IMR-90 (cell line): ENCODE data around the gene AUTS2.

ENCODE experiments used
- BHLHE40 ChIP-seq: fragments of 150-350 bp; IDR thresholded peaks from 2 replicates; pipeline ENCODE4 v1.6.1; 2016; ENCODE audit warnings: mild to moderate bottlenecking, low read depth, low read length
- MXI1 ChIP-seq: IDR thresholded peaks from 2 replicates; pipeline ENCODE4 v1.6.1; 2012; ENCODE audit warnings: low read depth, mild to moderate bottlenecking, low read length, moderate library complexity, borderline replicate concordance
- NFE2L2 ChIP-seq: fragments of 150-350 bp; IDR thresholded peaks from 2 replicates; pipeline ENCODE4 v1.6.1; 2016; ENCODE audit warnings: low read depth, mild to moderate bottlenecking, low read length
- POLR2A ChIP-seq: IDR thresholded peaks from 2 replicates; pipeline ENCODE4 v1.6.1; 2012; ENCODE audit warnings: mild to moderate bottlenecking, low read depth, low read length
- RAD21 ChIP-seq: IDR thresholded peaks from 2 replicates; pipeline ENCODE4 v1.6.1; 2012; ENCODE audit warnings: low read length, improper control_type of control experiment
- RCOR1 ChIP-seq: IDR thresholded peaks from 2 replicates; pipeline ENCODE4 v1.6.1; 2012; ENCODE audit warnings: mild to moderate bottlenecking, low read length, improper control_type of control experiment; ENCODE audit not compliant: insufficient replicate concordance
- RFX5 ChIP-seq: IDR thresholded peaks from 2 replicates; pipeline ENCODE4 v1.8.0; 2012; ENCODE audit warnings: low read depth, mild to moderate bottlenecking, low read length, moderate library complexity
- SMC3 ChIP-seq: fragments of 150-350 bp; IDR thresholded peaks from 2 replicates; pipeline ENCODE4 v1.6.1; 2016; ENCODE audit warnings: low read depth, mild to moderate bottlenecking, antibody characterized with exemption, low read length, moderate library complexity
- TF ChIP-seq, protein P1 (sequence below): conservative IDR thresholded peaks from 2 replicates; pipeline ENCODE4 v1.5.1; 2012; ENCODE audit warnings: mild to moderate bottlenecking, low read depth, low read length, improper control_type of control experiment
- TF ChIP-seq, protein P2 (sequence below): fragments of 150-350 bp; IDR thresholded peaks from 2 replicates; pipeline ENCODE4 v1.6.1; 2017; ENCODE audit warnings: mild to moderate bottlenecking, antibody characterized with exemption, low read length, low read depth

DNA sequence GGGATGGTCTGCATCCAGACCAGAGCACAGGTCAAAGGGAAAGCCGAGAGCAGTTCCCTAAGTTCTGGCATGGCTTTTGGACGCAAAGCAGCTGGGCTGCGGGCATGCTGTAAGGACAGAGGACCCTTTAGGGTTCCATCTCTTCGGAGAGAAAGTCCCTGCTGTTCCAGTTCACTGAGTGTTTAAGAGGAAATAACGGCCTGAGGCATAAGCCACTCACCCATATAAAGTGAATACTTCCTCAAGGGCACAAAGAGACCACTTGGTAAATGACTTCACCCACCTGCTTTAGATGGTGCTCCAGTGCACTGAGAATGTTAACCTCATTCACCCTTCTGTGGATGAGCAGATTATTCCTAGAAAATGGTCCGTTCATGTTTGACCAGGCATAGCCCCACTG is 946.9 kb downstream of the AUTS2 start:
- TF ChIP-seq, protein P1, sequence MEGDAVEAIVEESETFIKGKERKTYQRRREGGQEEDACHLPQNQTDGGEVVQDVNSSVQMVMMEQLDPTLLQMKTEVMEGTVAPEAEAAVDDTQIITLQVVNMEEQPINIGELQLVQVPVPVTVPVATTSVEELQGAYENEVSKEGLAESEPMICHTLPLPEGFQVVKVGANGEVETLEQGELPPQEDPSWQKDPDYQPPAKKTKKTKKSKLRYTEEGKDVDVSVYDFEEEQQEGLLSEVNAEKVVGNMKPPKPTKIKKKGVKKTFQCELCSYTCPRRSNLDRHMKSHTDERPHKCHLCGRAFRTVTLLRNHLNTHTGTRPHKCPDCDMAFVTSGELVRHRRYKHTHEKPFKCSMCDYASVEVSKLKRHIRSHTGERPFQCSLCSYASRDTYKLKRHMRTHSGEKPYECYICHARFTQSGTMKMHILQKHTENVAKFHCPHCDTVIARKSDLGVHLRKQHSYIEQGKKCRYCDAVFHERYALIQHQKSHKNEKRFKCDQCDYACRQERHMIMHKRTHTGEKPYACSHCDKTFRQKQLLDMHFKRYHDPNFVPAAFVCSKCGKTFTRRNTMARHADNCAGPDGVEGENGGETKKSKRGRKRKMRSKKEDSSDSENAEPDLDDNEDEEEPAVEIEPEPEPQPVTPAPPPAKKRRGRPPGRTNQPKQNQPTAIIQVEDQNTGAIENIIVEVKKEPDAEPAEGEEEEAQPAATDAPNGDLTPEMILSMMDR: no peak
- TF ChIP-seq RFX5 (no peak), RCOR1 (no peak), POLR2A (no peak), RAD21 (no peak), NFE2L2 (no peak), SMC3 (no peak), MXI1 (no peak), BHLHE40 (no peak)
- TF ChIP-seq, protein P2, sequence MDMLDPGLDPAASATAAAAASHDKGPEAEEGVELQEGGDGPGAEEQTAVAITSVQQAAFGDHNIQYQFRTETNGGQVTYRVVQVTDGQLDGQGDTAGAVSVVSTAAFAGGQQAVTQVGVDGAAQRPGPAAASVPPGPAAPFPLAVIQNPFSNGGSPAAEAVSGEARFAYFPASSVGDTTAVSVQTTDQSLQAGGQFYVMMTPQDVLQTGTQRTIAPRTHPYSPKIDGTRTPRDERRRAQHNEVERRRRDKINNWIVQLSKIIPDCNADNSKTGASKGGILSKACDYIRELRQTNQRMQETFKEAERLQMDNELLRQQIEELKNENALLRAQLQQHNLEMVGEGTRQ: no peak
